ENCODE data around the gene SIGLEC12. TPM values are rescaled to one million over a fixed set of nuclear protein-coding genes. Genes with fewer than 3 reads are reported as not detected.

Gene SIGLEC12
- total RNA-seq, 6 experiments from 2014 or later, result not detected

DNA sequence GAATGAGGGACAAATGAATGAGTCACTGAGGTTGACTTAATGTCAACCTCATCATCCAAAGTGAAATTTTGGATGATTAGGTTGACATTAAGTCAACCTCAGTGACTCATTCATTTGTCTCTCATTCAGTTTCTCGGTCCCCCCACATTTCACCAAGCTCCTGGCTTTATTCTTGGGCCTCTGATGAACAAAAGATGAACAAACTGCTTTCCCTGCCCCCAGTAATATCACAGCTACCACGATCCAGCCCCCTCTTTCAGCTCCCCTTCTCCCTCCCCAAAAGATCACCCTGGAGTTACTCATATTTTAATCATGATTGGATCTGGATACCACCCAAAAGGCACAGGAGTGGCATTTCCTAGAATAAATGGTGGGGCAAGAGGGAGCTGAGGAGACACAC lies 12.5 kb downstream of the SIGLEC12 start:
- no peak for DNase-seq
- Mint-ChIP-seq H3K36me3 (ENCODE audit: low read depth) (no peaks in the 10 kb centered on the region), H3K4me1 (ENCODE audit: low read depth) (no peaks in the 10 kb centered on the region), H3K4me3 (no peak overlapping the region), H3K9me3 (peaks cover 33% of the 10 kb centered on the region), H3K27me3 (ENCODE audit: insufficient read depth) (no peaks in the 10 kb centered on the region; the same call in none of the 2 replicates), H3K27ac (no peak overlapping the region)
- TF ChIP-seq, protein P1, sequence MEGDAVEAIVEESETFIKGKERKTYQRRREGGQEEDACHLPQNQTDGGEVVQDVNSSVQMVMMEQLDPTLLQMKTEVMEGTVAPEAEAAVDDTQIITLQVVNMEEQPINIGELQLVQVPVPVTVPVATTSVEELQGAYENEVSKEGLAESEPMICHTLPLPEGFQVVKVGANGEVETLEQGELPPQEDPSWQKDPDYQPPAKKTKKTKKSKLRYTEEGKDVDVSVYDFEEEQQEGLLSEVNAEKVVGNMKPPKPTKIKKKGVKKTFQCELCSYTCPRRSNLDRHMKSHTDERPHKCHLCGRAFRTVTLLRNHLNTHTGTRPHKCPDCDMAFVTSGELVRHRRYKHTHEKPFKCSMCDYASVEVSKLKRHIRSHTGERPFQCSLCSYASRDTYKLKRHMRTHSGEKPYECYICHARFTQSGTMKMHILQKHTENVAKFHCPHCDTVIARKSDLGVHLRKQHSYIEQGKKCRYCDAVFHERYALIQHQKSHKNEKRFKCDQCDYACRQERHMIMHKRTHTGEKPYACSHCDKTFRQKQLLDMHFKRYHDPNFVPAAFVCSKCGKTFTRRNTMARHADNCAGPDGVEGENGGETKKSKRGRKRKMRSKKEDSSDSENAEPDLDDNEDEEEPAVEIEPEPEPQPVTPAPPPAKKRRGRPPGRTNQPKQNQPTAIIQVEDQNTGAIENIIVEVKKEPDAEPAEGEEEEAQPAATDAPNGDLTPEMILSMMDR (IDR thresholded peaks at IDR 0.05), result no peak

DNA sequence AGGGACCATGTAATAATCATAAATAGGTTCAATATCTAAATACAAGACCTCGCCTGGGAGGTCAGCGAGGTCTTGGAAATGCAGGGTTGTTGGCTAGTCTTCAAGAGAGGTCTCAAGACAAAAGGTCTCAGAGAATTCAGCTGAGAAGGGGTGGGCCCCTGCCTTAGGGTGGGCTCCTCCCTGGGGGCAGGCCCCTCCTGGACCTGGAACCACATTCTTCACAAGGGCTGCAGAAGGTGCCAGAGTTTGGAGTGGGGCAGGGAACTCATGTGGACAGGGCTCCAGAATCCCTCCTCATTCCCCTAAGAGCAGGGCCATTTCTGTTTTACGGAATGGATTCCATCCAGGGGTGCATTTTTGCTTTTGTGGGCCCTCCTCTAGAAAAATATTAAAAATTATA lies 13.1 kb downstream of the SIGLEC12 start:
- Mint-ChIP-seq H3K27ac (no peak overlapping the region), H3K4me3 (no peak overlapping the region), H3K4me1 (ENCODE audit: low read depth) (no peaks in the 10 kb centered on the region), H3K27me3 (ENCODE audit: insufficient read depth) (no peaks in the 10 kb centered on the region; the same call in none of the 2 replicates), H3K36me3 (ENCODE audit: low read depth) (no peaks in the 10 kb centered on the region), H3K9me3 (peaks cover 27% of the 10 kb centered on the region)
- DNase-seq, result no peak
- TF ChIP-seq, protein P1 (IDR thresholded peaks at IDR 0.05), result no peak

DNA sequence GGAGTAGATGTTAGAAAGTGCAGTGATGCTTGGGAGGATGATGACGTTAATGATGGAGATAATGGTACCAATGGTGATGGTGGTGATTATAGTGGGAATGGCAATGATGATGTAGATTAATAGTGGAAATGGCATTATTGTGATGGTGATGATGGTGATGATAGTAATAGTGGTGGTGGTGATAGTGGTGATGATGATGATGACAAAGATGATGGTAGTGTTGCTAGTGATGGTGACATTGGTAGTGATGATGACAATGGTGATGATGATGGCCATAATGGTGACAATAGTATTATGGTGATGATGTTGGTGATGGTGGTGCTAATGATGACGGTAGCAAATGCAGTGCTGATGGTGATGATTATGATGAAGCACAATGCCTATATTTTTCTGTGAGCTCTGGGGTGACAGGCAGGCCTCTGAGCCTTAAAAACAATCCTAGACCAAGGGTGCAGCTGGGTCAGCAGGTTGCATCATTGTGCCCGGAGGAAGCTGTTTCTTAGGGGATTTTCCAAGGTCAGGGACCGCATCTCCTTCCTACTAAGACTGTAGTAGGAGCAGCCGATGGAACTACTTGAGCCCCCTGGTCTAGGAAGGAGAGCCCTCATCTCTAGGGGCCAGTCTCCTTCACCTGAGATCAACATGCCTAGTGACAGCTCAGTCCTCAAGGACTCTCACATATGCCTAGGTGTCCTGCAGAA lies 15.5 kb downstream of the SIGLEC12 start:
- TF ChIP-seq, protein P1 (IDR thresholded peaks at IDR 0.05), result no peak
- Mint-ChIP-seq H3K27ac (no peak overlapping the region), H3K4me1 (ENCODE audit: low read depth) (no peaks in the 10 kb centered on the region), H3K4me3 (no peak overlapping the region), H3K36me3 (ENCODE audit: low read depth) (no peaks in the 10 kb centered on the region), H3K9me3 (peaks cover 15% of the 10 kb centered on the region), H3K27me3 (ENCODE audit: insufficient read depth) (peaks cover 1% of the 10 kb centered on the region)
- no peak for DNase-seq

DNA sequence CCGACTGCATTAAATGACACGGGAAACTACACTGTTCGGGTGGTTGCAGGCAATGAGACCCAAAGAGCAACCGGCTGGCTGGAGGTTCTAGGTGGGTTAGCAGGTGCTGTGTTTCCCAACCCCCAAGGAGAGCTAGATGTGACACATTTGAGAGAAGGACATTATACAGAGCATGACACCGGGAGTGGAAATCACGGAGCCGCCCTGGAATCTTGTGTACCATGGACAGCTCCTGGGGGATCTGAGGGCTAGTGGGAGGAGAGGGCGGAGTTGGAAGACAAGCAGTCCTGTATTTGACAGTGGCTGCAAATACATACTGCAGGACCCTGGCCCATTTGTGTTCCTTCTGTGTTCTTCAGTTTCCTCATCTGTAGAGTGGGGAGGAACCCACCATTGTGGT lies 21.0 kb downstream of the SIGLEC12 start:
- H3K4me3 Mint-ChIP-seq, result no peak overlapping the region
- H3K9me3 Mint-ChIP-seq, result peaks cover 26% of the 10 kb centered on the region
- H3K27me3 Mint-ChIP-seq (ENCODE audit: insufficient read depth), result peaks cover 6% of the 10 kb centered on the region
- no peaks in the 10 kb centered on the region for H3K4me1 Mint-ChIP-seq (ENCODE audit: low read depth)
- no peak overlapping the region for H3K27ac Mint-ChIP-seq
- H3K36me3 Mint-ChIP-seq (ENCODE audit: low read depth), result no peaks in the 10 kb centered on the region
- TF ChIP-seq, protein P1 (IDR thresholded peaks at IDR 0.05), result no peak
- DNase-seq, result no peak

DNA sequence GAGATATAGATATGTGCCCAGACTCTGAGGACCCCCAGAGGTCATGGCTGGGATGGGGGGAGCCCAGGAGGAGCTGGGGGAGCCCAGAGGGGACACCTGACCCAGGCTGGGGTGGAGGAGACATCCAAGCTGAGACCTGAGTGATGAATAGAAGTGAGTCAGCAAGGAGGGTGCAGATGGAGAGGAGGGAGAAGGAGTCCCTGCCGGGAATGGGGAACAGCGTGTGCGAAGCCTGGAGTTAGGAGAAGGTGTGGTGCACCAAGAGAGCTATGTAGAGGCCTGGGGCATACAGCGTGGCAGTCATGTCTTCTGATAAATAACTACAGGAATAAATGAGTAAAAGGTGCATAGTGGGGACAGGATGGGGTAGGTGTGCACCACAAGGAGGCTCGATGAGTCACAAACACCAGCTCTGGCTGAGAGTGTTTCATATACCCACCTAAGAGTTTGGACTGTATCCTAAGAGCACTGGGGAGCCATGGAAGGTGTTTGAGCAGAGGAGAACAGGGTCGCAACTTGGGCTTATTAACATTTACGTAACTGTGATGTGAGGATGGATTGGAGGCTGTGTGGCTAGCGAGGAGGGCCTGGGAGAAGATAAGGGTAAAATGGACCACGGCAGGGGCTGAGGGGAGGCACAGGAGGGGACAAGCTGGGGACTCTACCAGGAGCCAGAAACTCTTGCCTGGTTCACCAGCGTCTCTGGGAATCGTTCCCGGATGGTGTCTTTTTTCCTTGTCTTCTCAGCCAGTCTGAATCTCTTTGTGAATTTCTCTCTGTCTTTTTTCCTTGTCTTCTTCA lies 21.9 kb downstream of the SIGLEC12 start:
- H3K36me3 Mint-ChIP-seq (ENCODE audit: low read depth), result no peaks in the 10 kb centered on the region
- H3K27ac Mint-ChIP-seq, result no peak overlapping the region
- peaks cover 20% of the 10 kb centered on the region for H3K9me3 Mint-ChIP-seq
- TF ChIP-seq, protein P1 (IDR thresholded peaks at IDR 0.05), result no peak
- no peak overlapping the region for H3K4me3 Mint-ChIP-seq
- H3K4me1 Mint-ChIP-seq (ENCODE audit: low read depth), result no peaks in the 10 kb centered on the region
- peaks cover 6% of the 10 kb centered on the region for H3K27me3 Mint-ChIP-seq (ENCODE audit: insufficient read depth)
- DNase-seq, result no peak

Measured in HFFc6 (cell line).